Measurements from ENCODE around the gene PHOX2B.
"Not testable (repeated sequence)": the region's sequence is repeated elsewhere in the genome, so short reads cannot be mapped to it uniquely, and the experiment has no call there.

PHOX2B gene

GRCh38 chr4:41744572-41745291 lies 3.8 kb downstream of the PHOX2B start:
- no peaks in the 10 kb centered on the region for H3K27me3 ChIP-seq (ENCODE audit: control insufficient read depth, low read length)
- TF ChIP-seq CTCF (IDR thresholded peaks at IDR 0.05; ENCODE audit: low read depth, low read length, poor library complexity, severe bottlenecking) (no peak), EZH2phosphoT487 (IDR thresholded peaks at IDR 0.05; ENCODE audit: borderline replicate concordance, low read length) (no peak)

GRCh38 chr4:41741354-41741753 lies 7.2 kb downstream of the PHOX2B start:
- Histone ChIP-seq H3K27ac (ENCODE audit: low read depth, low read length) (no peak overlapping the region), H3K9me2 (replicated peaks; ENCODE audit: control insufficient read depth, low read length) (no peaks in the 10 kb centered on the region), H3K27me3 (ENCODE audit: control insufficient read depth, low read length) (no peaks in the 10 kb centered on the region), H3K79me2 (ENCODE audit: control insufficient read depth, low read length) (no peaks in the 10 kb centered on the region), H3K4me1 (ENCODE audit: control insufficient read depth, low read length) (no peaks in the 10 kb centered on the region), H3K36me3 (ENCODE audit: control insufficient read depth, low read length) (no peaks in the 10 kb centered on the region), H3K4me2 (ENCODE audit: low read length) (no peak overlapping the region), H3F3A (ENCODE audit: control insufficient read depth, insufficient read depth) (no peaks in the 10 kb centered on the region), H3K9me3 (ENCODE audit: control insufficient read depth, insufficient read depth, low read length) (peaks cover under 1% of the 10 kb centered on the region; the same call in 1 of the 2 replicates), H4K20me1 (ENCODE audit: control insufficient read depth, insufficient read depth, low read depth, low read length) (no peaks in the 10 kb centered on the region), H3K4me3 (ENCODE audit: low read length) (no peak overlapping the region)
- TF ChIP-seq CTCF (IDR thresholded peaks at IDR 0.05; ENCODE audit: low read depth, low read length, poor library complexity, severe bottlenecking) (no peak), EZH2phosphoT487 (IDR thresholded peaks at IDR 0.05; ENCODE audit: borderline replicate concordance, low read length) (no peak)

More at GRCh38 chr4:41744572-41745291, 3.8 kb downstream of the PHOX2B start:
- Histone ChIP-seq H3K27ac (ENCODE audit: low read depth, low read length) (no peak overlapping the region), H3K79me2 (ENCODE audit: control insufficient read depth, low read length) (no peaks in the 10 kb centered on the region), H3K9me3 (ENCODE audit: control insufficient read depth, insufficient read depth, low read length) (peaks cover 5% of the 10 kb centered on the region; the same call in 1 of the 2 replicates), H3K4me1 (ENCODE audit: control insufficient read depth, low read length) (no peaks in the 10 kb centered on the region), H4K20me1 (ENCODE audit: control insufficient read depth, insufficient read depth, low read depth, low read length) (no peaks in the 10 kb centered on the region), H3F3A (ENCODE audit: control insufficient read depth, insufficient read depth) (no peaks in the 10 kb centered on the region), H3K9me2 (replicated peaks; ENCODE audit: control insufficient read depth, low read length) (no peaks in the 10 kb centered on the region), H3K36me3 (ENCODE audit: control insufficient read depth, low read length) (no peaks in the 10 kb centered on the region), H3K4me2 (ENCODE audit: low read length) (no peak overlapping the region), H3K4me3 (ENCODE audit: low read length) (no peak overlapping the region)

- H3K36me3 ChIP-seq (ENCODE audit: control insufficient read depth, low read length); H3K27me3 ChIP-seq (ENCODE audit: control insufficient read depth, low read length); H3F3A ChIP-seq (ENCODE audit: control insufficient read depth, insufficient read depth); H3K4me1 ChIP-seq (ENCODE audit: control insufficient read depth, low read length); H4K20me1 ChIP-seq (ENCODE audit: control insufficient read depth, insufficient read depth, low read depth, low read length); H3K27ac ChIP-seq (ENCODE audit: low read depth, low read length); H3K79me2 ChIP-seq (ENCODE audit: control insufficient read depth, low read length); H3K4me3 ChIP-seq (ENCODE audit: low read length); H3K9me3 ChIP-seq (ENCODE audit: control insufficient read depth, insufficient read depth, low read length); H3K4me2 ChIP-seq (ENCODE audit: low read length); H3K9me2 ChIP-seq (replicated peaks; ENCODE audit: control insufficient read depth, low read length): not testable (repeated sequence)
These were observed 11.0 kb downstream of the PHOX2B start for GRCh38 chr4:41737491-41737890.

GRCh38 chr4:41734371-41734770 lies 14.2 kb downstream of the PHOX2B start:
- Histone ChIP-seq H3K4me2 (ENCODE audit: low read length) (no peak overlapping the region), H3K4me3 (ENCODE audit: low read length) (no peak overlapping the region), H3K27ac (ENCODE audit: low read depth, low read length) (no peak overlapping the region), H3K79me2 (ENCODE audit: control insufficient read depth, low read length) (no peaks in the 10 kb centered on the region), H3K9me2 (replicated peaks; ENCODE audit: control insufficient read depth, low read length) (no peaks in the 10 kb centered on the region), H3F3A (ENCODE audit: control insufficient read depth, insufficient read depth) (no peaks in the 10 kb centered on the region), H4K20me1 (ENCODE audit: control insufficient read depth, insufficient read depth, low read depth, low read length) (no peaks in the 10 kb centered on the region), H3K9me3 (ENCODE audit: control insufficient read depth, insufficient read depth, low read length) (no peaks in the 10 kb centered on the region), H3K27me3 (ENCODE audit: control insufficient read depth, low read length) (peaks cover 12% of the 10 kb centered on the region), H3K4me1 (ENCODE audit: control insufficient read depth, low read length) (no peaks in the 10 kb centered on the region), H3K36me3 (ENCODE audit: control insufficient read depth, low read length) (no peaks in the 10 kb centered on the region)
- TF ChIP-seq EZH2phosphoT487 (IDR thresholded peaks at IDR 0.05; ENCODE audit: borderline replicate concordance, low read length) = no peak
- TF ChIP-seq CTCF (IDR thresholded peaks at IDR 0.05; ENCODE audit: low read depth, low read length, poor library complexity, severe bottlenecking) = no peak
